K562 (cell line): ENCODE results near the gene SLC1A2. TPM values are rescaled to one million over a fixed set of nuclear protein-coding genes. Genes with fewer than 3 reads are reported as not detected.

ENCODE experiments used
- CBX8 ChIP-seq: fragments of 200-600 bp; sonication (generic); IDR thresholded peaks from 2 replicates; pipeline ENCODE4 v1.6.1; 2012; ENCODE audit warnings: borderline replicate concordance, mixed run types, low read depth, mild to moderate bottlenecking, moderate library complexity, mixed read lengths, low read length, control low read depth, inconsistent platforms; ENCODE audit not compliant: poor library complexity, severe bottlenecking; ENCODE audit errors: extremely low read depth
- CHD2 ChIP-seq: IDR thresholded peaks from 2 replicates; pipeline ENCODE4 v1.6.1; 2011; ENCODE audit warnings: low read depth, low read length
- COPS2 ChIP-seq: fragments of 450-650 bp; conservative IDR thresholded peaks from 2 replicates; pipeline ENCODE4 v1.6.1; 2016; ENCODE audit warnings: mild to moderate bottlenecking, moderate library complexity
- FOS ChIP-seq: IDR thresholded peaks from 3 replicates; pipeline ENCODE4 v1.6.1; 2011; ENCODE audit not compliant: insufficient read length; ENCODE audit errors: extremely low read depth
- KLF16 ChIP-seq: IDR thresholded peaks from 2 replicates; pipeline ENCODE4 v1.6.1; 2016; ENCODE audit warnings: antibody characterized with exemption
- L3MBTL2 ChIP-seq: fragments of 450-650 bp; IDR thresholded peaks from 2 replicates; pipeline ENCODE4 v1.6.1; 2016; ENCODE audit warnings: mild to moderate bottlenecking, moderate library complexity
- MAFK ChIP-seq: IDR thresholded peaks from 2 replicates; pipeline ENCODE4 v1.6.1; 2011; ENCODE audit warnings: low read length, improper control_type of control experiment
- PTBP1 ChIP-seq: fragments of 200-400 bp; formaldehyde crosslinking; IDR thresholded peaks from 2 replicates; pipeline ENCODE4 v1.6.1; 2017; ENCODE audit warnings: low read depth, low read length
- PURB ChIP-seq: sonication (generic); formaldehyde crosslinking; IDR thresholded peaks from 2 replicates; pipeline ENCODE4 v1.9.0; 2021; ENCODE audit warnings: low read depth, mild to moderate bottlenecking, missing genetic modification reagents
- SAFB2 ChIP-seq: fragments of 200-400 bp; formaldehyde crosslinking; IDR thresholded peaks from 2 replicates; pipeline ENCODE4 v1.6.1; 2018; ENCODE audit warnings: borderline replicate concordance, low read length, low read depth, moderate library complexity; ENCODE audit not compliant: severe bottlenecking
- SLC30A9 ChIP-seq: fragments of 250-450 bp; sonication (Bioruptor Pico); IDR thresholded peaks from 2 replicates; pipeline ENCODE4 v1.8.0; 2022; ENCODE audit warnings: mild to moderate bottlenecking, moderate library complexity
- ZKSCAN1 ChIP-seq: fragments of 150-350 bp; IDR thresholded peaks from 2 replicates; pipeline ENCODE4 v1.6.1; 2016; ENCODE audit warnings: low read depth, low read length
- ZNF316 ChIP-seq: fragments of 450-650 bp; IDR thresholded peaks from 2 replicates; pipeline ENCODE4 v1.6.1; 2016
- ZNF324 ChIP-seq: fragments of 250-450 bp; sonication (Bioruptor Pico); IDR thresholded peaks from 2 replicates; pipeline ENCODE4 v1.4.0; 2020; ENCODE audit warnings: mild to moderate bottlenecking
- ZNF584 ChIP-seq: fragments of 200-800 bp; sonication (Bioruptor generic); IDR thresholded peaks from 2 replicates; pipeline ENCODE4 v1.6.1; 2016; ENCODE audit warnings: low read depth, mild to moderate bottlenecking, missing genetic modification characterization, missing compliant biosample characterization
- ZNF589 ChIP-seq: fragments of 200-800 bp; sonication (Bioruptor generic); IDR thresholded peaks from 2 replicates; pipeline ENCODE4 v1.6.1; 2016; ENCODE audit warnings: low read depth, missing genetic modification characterization, missing compliant biosample characterization
- polyA plus RNA-seq, 8 experiments: library from polyadenylated mRNA; depleted of rRNA in 4 of 8; stranded (reverse) in 5 of 8; unstranded in 3 of 8; fragments of >200 nt; fragmentation: Nextera tagmentation in 2 of 8; fragmentation: Illumina TruSeq in 1 of 8; extraction: Ambion mirVana in 2 of 8; extraction: Trizol in 1 of 8; gene quantifications; 2 replicates each; pipeline versions ENCODE4 v1.2.1 to v1.2.3, GENCODE V29; 2011 to 2014; ENCODE audit warnings: inconsistent platforms in 1 of 8, missing spikeins in 1 of 8
- total RNA-seq, 7 experiments: library from RNA; depleted of rRNA in 6 of 7; stranded (reverse); fragments of >200 nt in 6 of 7; fragmentation: Illumina TruSeq in 2 of 7; extraction: Trizol in 2 of 7; gene quantifications; 2 replicates each; pipeline versions ENCODE4 v1.2.1 to v1.2.3, GENCODE V29; 2011 to 2021; ENCODE audit warnings: low replicate concordance in 1 of 7
- TF ChIP-seq, protein P1 (sequence below): fragments of 450-650 bp; IDR thresholded peaks from 2 replicates; pipeline ENCODE4 v1.7.1; 2018; ENCODE audit warnings: mild to moderate bottlenecking, low read depth; ENCODE audit not compliant: partially characterized antibody
- TF ChIP-seq, protein P2 (sequence below): fragments of 200-800 bp; sonication (Bioruptor generic); IDR thresholded peaks from 2 replicates; pipeline ENCODE4 v1.6.1; 2017; ENCODE audit warnings: missing genetic modification characterization, missing compliant biosample characterization
- TF ChIP-seq, protein P3 (sequence below): fragments of 450-650 bp; formaldehyde crosslinking; conservative IDR thresholded peaks from 2 replicates; pipeline ENCODE4 v1.4.0; 2022; ENCODE audit warnings: mild to moderate bottlenecking, missing genetic modification characterization
- TF ChIP-seq, protein P4 (sequence below): fragments of 450-650 bp; formaldehyde crosslinking; IDR thresholded peaks from 2 replicates; pipeline ENCODE4 v1.4.0; 2020; ENCODE audit warnings: mild to moderate bottlenecking, moderate library complexity
- TF ChIP-seq, protein P5 (sequence below): fragments of 450-650 bp; formaldehyde crosslinking; IDR thresholded peaks from 2 replicates; pipeline ENCODE4 v1.4.0; 2022; ENCODE audit warnings: missing genetic modification characterization

Gene SLC1A2
- total and polyA plus RNA-seq, 9 of the 15 experiments (the other 6 are each of a cell fraction or from before 2014, with no cell fraction given), result 0.03 to 0.07 (median 0.04) TPM; not detected in 5

DNA sequence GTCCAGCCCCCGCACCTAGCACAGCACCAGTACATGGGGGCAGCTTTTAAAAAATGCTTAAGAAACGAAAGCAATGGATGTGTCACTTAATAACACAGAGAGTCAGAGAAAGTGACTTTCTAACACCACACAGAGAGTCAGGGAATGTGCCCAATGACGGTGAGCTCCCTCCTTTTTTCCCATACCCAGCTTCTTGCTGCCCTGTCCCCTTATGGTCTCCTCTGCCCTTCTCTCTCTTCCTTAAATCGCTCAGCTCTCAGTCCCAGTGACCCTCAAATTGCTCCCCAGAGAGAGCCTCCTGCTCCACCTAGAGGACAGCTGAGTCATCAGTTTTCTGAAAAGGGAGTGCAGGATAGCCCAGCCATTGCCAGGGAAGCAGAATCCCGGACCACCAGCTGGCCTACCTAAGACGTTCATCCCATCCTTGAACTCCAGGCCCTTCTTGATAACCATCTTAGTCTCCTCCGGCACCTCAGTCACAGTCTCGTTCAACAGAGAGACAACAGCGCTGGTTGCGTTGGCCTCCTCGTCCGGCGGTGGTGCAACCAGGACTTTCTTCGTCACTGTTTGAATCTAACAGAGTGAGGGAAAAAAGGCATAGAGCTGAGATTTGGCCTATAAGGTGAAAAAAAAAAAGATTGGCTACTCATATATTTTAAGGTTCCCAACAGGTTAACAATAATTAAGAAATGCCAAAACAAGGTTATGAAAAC, 113.5 kb downstream of the SLC1A2 start (continued):
- no peak for TF ChIP-seq PTBP1
- TF ChIP-seq, protein P1, sequence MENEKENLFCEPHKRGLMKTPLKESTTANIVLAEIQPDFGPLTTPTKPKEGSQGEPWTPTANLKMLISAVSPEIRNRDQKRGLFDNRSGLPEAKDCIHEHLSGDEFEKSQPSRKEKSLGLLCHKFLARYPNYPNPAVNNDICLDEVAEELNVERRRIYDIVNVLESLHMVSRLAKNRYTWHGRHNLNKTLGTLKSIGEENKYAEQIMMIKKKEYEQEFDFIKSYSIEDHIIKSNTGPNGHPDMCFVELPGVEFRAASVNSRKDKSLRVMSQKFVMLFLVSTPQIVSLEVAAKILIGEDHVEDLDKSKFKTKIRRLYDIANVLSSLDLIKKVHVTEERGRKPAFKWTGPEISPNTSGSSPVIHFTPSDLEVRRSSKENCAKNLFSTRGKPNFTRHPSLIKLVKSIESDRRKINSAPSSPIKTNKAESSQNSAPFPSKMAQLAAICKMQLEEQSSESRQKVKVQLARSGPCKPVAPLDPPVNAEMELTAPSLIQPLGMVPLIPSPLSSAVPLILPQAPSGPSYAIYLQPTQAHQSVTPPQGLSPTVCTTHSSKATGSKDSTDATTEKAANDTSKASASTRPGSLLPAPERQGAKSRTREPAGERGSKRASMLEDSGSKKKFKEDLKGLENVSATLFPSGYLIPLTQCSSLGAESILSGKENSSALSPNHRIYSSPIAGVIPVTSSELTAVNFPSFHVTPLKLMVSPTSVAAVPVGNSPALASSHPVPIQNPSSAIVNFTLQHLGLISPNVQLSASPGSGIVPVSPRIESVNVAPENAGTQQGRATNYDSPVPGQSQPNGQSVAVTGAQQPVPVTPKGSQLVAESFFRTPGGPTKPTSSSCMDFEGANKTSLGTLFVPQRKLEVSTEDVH, result no peak
- TF ChIP-seq SAFB2, result no peak
- no peak for TF ChIP-seq FOS
- TF ChIP-seq ZNF584 (CRISPR knock-in tag), result no peak
- peak; percentile 99 for TF ChIP-seq ZNF316
- no peak for TF ChIP-seq COPS2
- no peak for TF ChIP-seq CHD2
- TF ChIP-seq, protein P2, sequence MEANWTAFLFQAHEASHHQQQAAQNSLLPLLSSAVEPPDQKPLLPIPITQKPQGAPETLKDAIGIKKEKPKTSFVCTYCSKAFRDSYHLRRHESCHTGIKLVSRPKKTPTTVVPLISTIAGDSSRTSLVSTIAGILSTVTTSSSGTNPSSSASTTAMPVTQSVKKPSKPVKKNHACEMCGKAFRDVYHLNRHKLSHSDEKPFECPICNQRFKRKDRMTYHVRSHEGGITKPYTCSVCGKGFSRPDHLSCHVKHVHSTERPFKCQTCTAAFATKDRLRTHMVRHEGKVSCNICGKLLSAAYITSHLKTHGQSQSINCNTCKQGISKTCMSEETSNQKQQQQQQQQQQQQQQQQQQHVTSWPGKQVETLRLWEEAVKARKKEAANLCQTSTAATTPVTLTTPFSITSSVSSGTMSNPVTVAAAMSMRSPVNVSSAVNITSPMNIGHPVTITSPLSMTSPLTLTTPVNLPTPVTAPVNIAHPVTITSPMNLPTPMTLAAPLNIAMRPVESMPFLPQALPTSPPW (CRISPR knock-in tag), result no peak
- TF ChIP-seq ZNF589, result no peak
- TF ChIP-seq, protein P3, sequence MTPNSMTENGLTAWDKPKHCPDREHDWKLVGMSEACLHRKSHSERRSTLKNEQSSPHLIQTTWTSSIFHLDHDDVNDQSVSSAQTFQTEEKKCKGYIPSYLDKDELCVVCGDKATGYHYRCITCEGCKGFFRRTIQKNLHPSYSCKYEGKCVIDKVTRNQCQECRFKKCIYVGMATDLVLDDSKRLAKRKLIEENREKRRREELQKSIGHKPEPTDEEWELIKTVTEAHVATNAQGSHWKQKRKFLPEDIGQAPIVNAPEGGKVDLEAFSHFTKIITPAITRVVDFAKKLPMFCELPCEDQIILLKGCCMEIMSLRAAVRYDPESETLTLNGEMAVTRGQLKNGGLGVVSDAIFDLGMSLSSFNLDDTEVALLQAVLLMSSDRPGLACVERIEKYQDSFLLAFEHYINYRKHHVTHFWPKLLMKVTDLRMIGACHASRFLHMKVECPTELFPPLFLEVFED (CRISPR knock-in tag), result no peak
- no peak for TF ChIP-seq CBX8
- no peak for TF ChIP-seq SLC30A9 (CRISPR knock-in tag)
- TF ChIP-seq, protein P4, sequence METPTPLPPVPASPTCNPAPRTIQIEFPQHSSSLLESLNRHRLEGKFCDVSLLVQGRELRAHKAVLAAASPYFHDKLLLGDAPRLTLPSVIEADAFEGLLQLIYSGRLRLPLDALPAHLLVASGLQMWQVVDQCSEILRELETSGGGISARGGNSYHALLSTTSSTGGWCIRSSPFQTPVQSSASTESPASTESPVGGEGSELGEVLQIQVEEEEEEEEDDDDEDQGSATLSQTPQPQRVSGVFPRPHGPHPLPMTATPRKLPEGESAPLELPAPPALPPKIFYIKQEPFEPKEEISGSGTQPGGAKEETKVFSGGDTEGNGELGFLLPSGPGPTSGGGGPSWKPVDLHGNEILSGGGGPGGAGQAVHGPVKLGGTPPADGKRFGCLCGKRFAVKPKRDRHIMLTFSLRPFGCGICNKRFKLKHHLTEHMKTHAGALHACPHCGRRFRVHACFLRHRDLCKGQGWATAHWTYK, result no peak
- TF ChIP-seq MAFK, result peak; percentile 99
- TF ChIP-seq, protein P5, sequence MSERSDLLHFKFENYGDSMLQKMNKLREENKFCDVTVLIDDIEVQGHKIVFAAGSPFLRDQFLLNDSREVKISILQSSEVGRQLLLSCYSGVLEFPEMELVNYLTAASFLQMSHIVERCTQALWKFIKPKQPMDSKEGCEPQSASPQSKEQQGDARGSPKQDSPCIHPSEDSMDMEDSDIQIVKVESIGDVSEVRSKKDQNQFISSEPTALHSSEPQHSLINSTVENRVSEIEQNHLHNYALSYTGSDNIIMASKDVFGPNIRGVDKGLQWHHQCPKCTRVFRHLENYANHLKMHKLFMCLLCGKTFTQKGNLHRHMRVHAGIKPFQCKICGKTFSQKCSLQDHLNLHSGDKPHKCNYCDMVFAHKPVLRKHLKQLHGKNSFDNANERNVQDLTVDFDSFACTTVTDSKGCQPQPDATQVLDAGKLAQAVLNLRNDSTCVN (CRISPR knock-in tag), result no peak
- TF ChIP-seq ZNF324, result 0 out of 2 replicates have a peak, but pooled peaks have one; percentile 24
- no peak for TF ChIP-seq ZKSCAN1
- no peak for TF ChIP-seq KLF16
- no peak for TF ChIP-seq L3MBTL2
- no peak for TF ChIP-seq PURB (CRISPR knock-in tag)
